GM19468 (cell line): Measurements from ENCODE around the gene OR5A2.
"Not testable (repeated sequence)": the region's sequence is repeated elsewhere in the genome, so short reads cannot be mapped to it uniquely, and the experiment has no call there.

ENCODE experiments used
- ATAC-seq: cut with Tn5 transposase; IDR thresholded peaks from one replicate; pipeline ENCODE4 v1.9.1; 2021; ENCODE audit warnings: mild to moderate bottlenecking, moderate library complexity, moderate number of reproducible peaks; ENCODE audit not compliant: unreplicated experiment; ENCODE audit errors: extremely low read depth

Gene OR5A2

GRCh38 chr11:59426361-59427067 lies at the start of gene OR5A2:
Gene OR5A2 (minus strand): TSS chr11:59426413. CDS start chr11:59422953, 3,460 bp downstream.
- no peak for ATAC-seq

- no peak for ATAC-seq
Measured at GRCh38 chr11:59475176-59475575, 49.0 kb upstream of the OR5A2 start.

- ATAC-seq = no peak
Measured at GRCh38 chr11:59473015-59473414, 46.8 kb upstream of the OR5A2 start, which contains the start of gene OR4D10. Gene OR4D10 (plus strand): TSS chr11:59473315. CDS start chr11:59477430, 4,115 bp downstream.

- ATAC-seq = no peak
Measured at GRCh38 chr11:59463190-59463641, 37.0 kb upstream of the OR5A2 start.

- ATAC-seq = no peak
Measured at GRCh38 chr11:59459916-59460315, 33.7 kb upstream of the OR5A2 start.

- ATAC-seq = no peak
Measured at GRCh38 chr11:59456661-59457060, 30.4 kb upstream of the OR5A2 start, which contains the start of gene OR4D6. Gene OR4D6 (plus strand): TSS chr11:59456961. CDS start chr11:59456961, 0 bp downstream.

GRCh38 chr11:59448484-59448883 lies 22.3 kb upstream of the OR5A2 start:
- no peak for ATAC-seq

- ATAC-seq = not testable (repeated sequence)
Measured at GRCh38 chr11:59445624-59446023, 19.4 kb upstream of the OR5A2 start.

- ATAC-seq = no peak
Measured at GRCh38 chr11:59437770-59438169, 11.6 kb upstream of the OR5A2 start.

GRCh38 chr11:59436169-59436568 lies 10.0 kb upstream of the OR5A2 start, which contains the start of gene OR5A1:
Gene OR5A1 (plus strand): TSS chr11:59436469. CDS start chr11:59443169, 6,700 bp downstream.
- no peak for ATAC-seq

- no peak for ATAC-seq
Measured at GRCh38 chr11:59429924-59430516, 3.8 kb upstream of the OR5A2 start.

GRCh38 chr11:59427068-59427382 lies 812 bp upstream of the OR5A2 start:
- no peak for ATAC-seq

GRCh38 chr11:59425131-59425530 lies 1.1 kb downstream of the OR5A2 start:
- no peak for ATAC-seq

- ATAC-seq = no peak
Measured at GRCh38 chr11:59423835-59424234, 2.4 kb downstream of the OR5A2 start.

- ATAC-seq = no peak
Measured at GRCh38 chr11:59418156-59418555, 8.1 kb downstream of the OR5A2 start.

- no peak for ATAC-seq
Measured at GRCh38 chr11:59417023-59417422, 9.2 kb downstream of the OR5A2 start.

GRCh38 chr11:59416613-59417012 lies 9.6 kb downstream of the OR5A2 start:
- no peak for ATAC-seq

GRCh38 chr11:59415111-59415510 lies 11.1 kb downstream of the OR5A2 start:
- ATAC-seq = no peak

GRCh38 chr11:59413646-59414045 lies 12.6 kb downstream of the OR5A2 start:
- ATAC-seq = no peak

- ATAC-seq = no peak
Measured at GRCh38 chr11:59403546-59403945, 22.7 kb downstream of the OR5A2 start.

GRCh38 chr11:59401262-59401552 lies 25.0 kb downstream of the OR5A2 start:
- no peak for ATAC-seq
